HFFc6 (cell line): Measurements from ENCODE around the gene HCN4. TPM values are rescaled to one million over a fixed set of nuclear protein-coding genes. Genes with fewer than 3 reads are reported as not detected.

ENCODE experiments used
- DNase-seq: peaks from one replicate; pipeline ENCODE4 v3.0.0-alpha.2; 2018
- H3K27ac Mint-ChIP-seq: 2 replicates; pipeline ENCODE4 v1.8.0; 2020; ENCODE audit warnings: mild to moderate bottlenecking, mixed read lengths
- H3K27me3 Mint-ChIP-seq: 2 replicates; pipeline ENCODE4 v1.8.0; 2021; ENCODE audit warnings: mild to moderate bottlenecking, moderate library complexity, mixed read lengths; ENCODE audit not compliant: insufficient read depth
- H3K36me3 Mint-ChIP-seq: 2 replicates; pipeline ENCODE4 v1.8.0; 2021; ENCODE audit warnings: low read depth, mixed read lengths
- H3K4me1 Mint-ChIP-seq: 2 replicates; pipeline ENCODE4 v1.8.0; 2020; ENCODE audit warnings: low read depth, mixed read lengths
- H3K4me3 Mint-ChIP-seq: 2 replicates; pipeline ENCODE4 v1.8.0; 2020; ENCODE audit warnings: mild to moderate bottlenecking, moderate library complexity, mixed read lengths
- H3K9me3 Mint-ChIP-seq: 2 replicates; pipeline ENCODE4 v1.8.0; 2020; ENCODE audit warnings: mild to moderate bottlenecking, mixed read lengths
- total RNA-seq, 6 experiments: library from RNA; stranded (reverse); fragmentation: NEBNext Ultra II Directional; extraction: Animal tissue kit (Norgen Biotek cat#: 25700); gene quantifications; 2 replicates in 1 of 6; 3 replicates in 5 of 6; pipeline ENCODE4 v1.2.3, GENCODE V29; 2021
- TF ChIP-seq, protein P1 (sequence below): fragments of 200-600 bp; sonication (generic); IDR thresholded peaks from 2 replicates; pipeline ENCODE4 v1.5.0; 2021; ENCODE audit warnings: antibody characterized with exemption, mild to moderate bottlenecking

Gene HCN4
- total RNA-seq, 6 experiments from 2014 or later, result not detected

DNA sequence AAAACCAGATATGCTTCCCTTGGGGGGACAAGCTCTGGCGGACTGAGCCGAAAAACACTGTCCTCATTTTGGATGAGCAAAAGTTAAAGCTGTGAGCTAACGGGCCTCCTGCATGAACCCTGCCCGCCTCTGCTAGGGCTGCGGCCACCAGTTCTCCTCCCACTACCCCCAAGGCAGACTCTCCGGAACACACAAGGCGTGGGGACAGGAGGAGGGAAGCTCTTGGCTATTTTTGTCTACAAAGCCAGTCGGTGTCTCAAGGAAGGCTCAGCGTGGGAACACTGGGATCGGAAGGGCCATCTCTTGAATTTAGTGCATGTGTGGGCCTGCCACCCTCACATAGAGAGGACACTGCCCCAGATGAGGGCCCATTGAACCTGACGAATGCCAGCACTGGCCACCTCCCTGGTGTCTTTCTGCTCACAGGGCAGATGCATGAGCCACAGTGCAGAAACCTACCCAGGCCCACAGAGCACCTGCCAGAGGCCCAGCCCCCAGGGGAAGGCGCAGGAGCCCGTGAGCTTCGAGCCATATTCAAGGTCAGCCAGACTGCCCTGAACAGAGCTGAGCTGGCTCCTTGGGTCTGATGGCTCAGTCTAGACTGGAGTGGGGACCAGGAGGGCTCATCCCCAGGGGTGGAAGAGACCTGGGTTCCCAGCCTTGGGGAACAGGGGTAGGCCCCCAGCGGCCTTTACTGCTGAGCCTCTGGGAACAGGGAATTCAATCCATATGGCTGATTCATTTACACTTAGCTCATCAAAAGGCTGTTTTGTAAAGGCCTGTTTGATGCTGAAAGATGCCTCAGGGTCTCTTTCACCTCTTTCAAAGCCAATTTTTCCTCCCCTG, 38.3 kb downstream of the HCN4 start:
- Mint-ChIP-seq H3K27me3 (peaks cover 23% of the 10 kb centered on the region), H3K4me1 (no peaks in the 10 kb centered on the region), H3K9me3 (no peaks in the 10 kb centered on the region), H3K4me3 (no peak overlapping the region), H3K27ac (no peak overlapping the region), H3K36me3 (no peaks in the 10 kb centered on the region)
- TF ChIP-seq, protein P1, sequence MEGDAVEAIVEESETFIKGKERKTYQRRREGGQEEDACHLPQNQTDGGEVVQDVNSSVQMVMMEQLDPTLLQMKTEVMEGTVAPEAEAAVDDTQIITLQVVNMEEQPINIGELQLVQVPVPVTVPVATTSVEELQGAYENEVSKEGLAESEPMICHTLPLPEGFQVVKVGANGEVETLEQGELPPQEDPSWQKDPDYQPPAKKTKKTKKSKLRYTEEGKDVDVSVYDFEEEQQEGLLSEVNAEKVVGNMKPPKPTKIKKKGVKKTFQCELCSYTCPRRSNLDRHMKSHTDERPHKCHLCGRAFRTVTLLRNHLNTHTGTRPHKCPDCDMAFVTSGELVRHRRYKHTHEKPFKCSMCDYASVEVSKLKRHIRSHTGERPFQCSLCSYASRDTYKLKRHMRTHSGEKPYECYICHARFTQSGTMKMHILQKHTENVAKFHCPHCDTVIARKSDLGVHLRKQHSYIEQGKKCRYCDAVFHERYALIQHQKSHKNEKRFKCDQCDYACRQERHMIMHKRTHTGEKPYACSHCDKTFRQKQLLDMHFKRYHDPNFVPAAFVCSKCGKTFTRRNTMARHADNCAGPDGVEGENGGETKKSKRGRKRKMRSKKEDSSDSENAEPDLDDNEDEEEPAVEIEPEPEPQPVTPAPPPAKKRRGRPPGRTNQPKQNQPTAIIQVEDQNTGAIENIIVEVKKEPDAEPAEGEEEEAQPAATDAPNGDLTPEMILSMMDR, result no peak
- DNase-seq, result no peak

DNA sequence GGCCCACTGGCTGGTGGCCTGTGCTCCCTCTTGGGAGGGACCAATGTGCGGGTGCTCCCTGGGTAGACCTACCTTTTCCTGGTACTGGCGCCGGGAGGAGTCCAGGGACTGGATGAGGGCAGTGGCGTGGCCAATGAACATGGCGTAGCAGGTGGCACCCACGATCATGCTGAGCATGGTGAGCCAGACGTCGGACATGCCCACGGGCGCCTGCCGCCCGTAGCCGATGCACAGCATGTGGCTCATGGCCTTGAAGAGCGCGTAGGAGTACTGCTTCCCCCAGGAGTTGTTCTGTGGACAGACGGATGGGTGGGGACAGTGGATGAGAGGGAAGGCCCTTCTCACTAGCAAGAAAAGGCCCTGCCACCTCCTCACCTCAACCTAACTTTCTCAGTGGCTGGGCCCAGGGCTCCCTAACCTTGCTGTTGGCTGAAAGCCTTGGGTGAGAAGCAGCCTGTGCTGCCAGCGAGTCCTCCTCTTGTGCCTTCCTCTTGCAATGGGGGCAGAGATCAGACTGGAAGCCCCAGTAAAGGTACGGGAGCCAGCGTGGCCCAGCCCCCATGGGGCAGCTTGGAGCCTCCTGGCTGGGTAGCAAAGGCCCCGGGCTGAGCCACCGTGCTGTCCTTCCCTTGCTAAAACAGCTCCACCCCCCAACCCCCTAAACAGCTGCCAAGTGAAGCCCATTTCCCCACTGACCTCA, 39.1 kb downstream of the HCN4 start:
- H3K9me3 Mint-ChIP-seq, result no peaks in the 10 kb centered on the region
- H3K4me3 Mint-ChIP-seq, result no peak overlapping the region
- no peak for DNase-seq
- H3K27ac Mint-ChIP-seq, result no peak overlapping the region
- no peaks in the 10 kb centered on the region for H3K4me1 Mint-ChIP-seq
- H3K27me3 Mint-ChIP-seq, result peaks cover 19% of the 10 kb centered on the region
- H3K36me3 Mint-ChIP-seq, result no peaks in the 10 kb centered on the region
- TF ChIP-seq, protein P1, result no peak

DNA sequence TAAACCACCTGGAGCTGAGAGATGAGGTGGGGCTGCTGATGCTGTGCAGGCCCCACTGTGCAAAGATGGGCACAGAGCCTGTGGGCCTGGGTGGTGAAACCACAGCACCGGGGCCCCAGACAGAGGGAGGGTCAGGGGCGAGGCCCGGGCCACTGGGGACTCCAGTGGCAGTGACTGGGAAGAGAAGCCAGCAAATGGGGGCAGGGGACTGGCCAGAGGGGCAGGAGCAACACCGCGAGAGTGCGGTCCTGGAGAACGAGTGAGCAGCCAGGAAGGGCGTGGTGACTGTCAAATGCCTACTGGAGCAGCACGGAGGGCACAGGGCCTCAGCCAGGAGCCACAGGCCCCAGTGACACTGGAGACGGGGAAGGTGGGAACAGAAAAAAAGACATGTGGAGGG, 39.8 kb downstream of the HCN4 start:
- TF ChIP-seq, protein P1, result no peak
- Mint-ChIP-seq H3K36me3 (no peaks in the 10 kb centered on the region), H3K4me1 (no peaks in the 10 kb centered on the region), H3K27me3 (peaks cover 17% of the 10 kb centered on the region), H3K27ac (no peak overlapping the region), H3K4me3 (no peak overlapping the region), H3K9me3 (no peaks in the 10 kb centered on the region)
- DNase-seq, result no peak

DNA sequence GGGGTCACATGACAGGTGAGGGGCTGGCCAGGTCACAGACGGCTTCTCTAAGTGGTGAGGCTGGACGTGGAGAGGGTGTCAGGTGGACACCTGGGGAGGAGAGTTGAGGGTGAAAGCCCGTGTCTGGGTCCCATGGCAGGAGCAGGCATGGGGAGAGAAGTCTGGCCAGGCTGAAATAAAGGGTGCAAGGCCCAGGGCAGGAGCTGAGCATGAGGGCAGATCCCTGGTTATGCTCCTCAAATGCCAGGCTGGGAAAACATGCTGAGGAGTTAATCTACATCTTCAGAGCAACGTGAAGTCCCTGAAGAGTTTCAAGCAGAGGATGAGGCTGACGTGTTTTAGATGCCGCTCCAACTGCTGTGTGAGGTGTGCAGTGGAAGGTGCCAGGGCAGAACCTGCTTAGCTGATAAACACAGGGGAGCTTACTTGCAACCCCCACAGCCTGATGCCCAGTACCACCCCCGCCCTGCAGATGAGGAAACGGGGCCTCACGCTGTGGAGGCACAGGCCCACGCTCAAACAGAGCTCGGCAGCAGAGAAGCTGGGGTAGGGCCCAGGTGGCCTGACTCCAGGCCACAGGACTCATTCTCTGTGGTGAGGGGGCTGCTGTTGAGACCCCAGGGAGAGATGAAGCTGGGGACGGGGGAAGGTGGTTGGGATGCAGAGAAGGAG, 40.5 kb downstream of the HCN4 start:
- Mint-ChIP-seq H3K4me3 (no peak overlapping the region), H3K4me1 (no peaks in the 10 kb centered on the region), H3K36me3 (no peaks in the 10 kb centered on the region), H3K9me3 (no peaks in the 10 kb centered on the region), H3K27ac (no peak overlapping the region), H3K27me3 (peaks cover 17% of the 10 kb centered on the region)
- DNase-seq, result no peak
- TF ChIP-seq, protein P1, result no peak

DNA sequence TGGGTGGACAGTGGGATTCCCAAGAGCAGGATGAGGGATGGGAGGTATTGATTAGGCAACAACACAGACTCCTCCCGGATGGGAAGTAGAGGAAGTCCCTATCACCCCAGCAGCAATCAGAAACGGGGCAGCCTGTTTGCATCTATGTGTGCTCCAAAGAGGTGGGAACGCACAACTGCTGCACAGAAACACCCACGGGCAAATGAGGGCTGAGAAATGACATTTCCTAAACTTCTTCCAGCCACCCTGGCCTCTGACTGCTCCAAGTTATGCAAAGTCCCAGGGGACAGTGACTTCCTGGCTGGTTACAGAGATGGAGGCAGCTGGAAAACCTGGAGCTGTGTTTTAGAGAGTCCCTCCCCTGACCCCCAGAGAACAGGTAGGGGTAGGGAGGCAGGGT, 42.6 kb downstream of the HCN4 start:
- Mint-ChIP-seq H3K36me3 (no peaks in the 10 kb centered on the region), H3K9me3 (no peaks in the 10 kb centered on the region), H3K27me3 (peaks cover 14% of the 10 kb centered on the region), H3K4me1 (no peaks in the 10 kb centered on the region), H3K27ac (no peak overlapping the region), H3K4me3 (no peak overlapping the region)
- TF ChIP-seq, protein P1, result no peak
- no peak for DNase-seq
